ENCODE results near the gene SLC4A4.

SLC4A4 gene

GRCh38 chr4:71470524-71470923 lies 131.7 kb downstream of the SLC4A4 start:
- Histone ChIP-seq H3K9me3 (ENCODE audit: control insufficient read depth, insufficient read depth, low read depth, low read length) (no peaks in the 10 kb centered on the region), H3K4me1 (ENCODE audit: control insufficient read depth, insufficient read depth, low read length) (no peaks in the 10 kb centered on the region), H3K27ac (ENCODE audit: extremely low read depth, low read depth, low read length) (no peak overlapping the region), H3K36me3 (ENCODE audit: control insufficient read depth in 2 of 2, insufficient read depth in 1 of 2, low read length in 2 of 2) (no peaks in the 10 kb centered on the region), H3K4me3 (ENCODE audit: low read depth, low read length) (no peak overlapping the region)
- ChIA-PET CTCF (no interaction called here), POLR2A (no interaction called here)
- TF ChIP-seq ZNF571 (tag by site-specific recombination; IDR thresholded peaks at IDR 0.05) (no peak), ZBTB17 (tag by site-specific recombination; IDR thresholded peaks at IDR 0.05) (no peak), ZNF747 (tag by site-specific recombination; IDR thresholded peaks at IDR 0.05) (no peak), ZBTB48 (tag by site-specific recombination; IDR thresholded peaks at IDR 0.05) (no peak), ZNF521 (tag by site-specific recombination; IDR thresholded peaks at IDR 0.05) (no peak), ZNF2 (tag by site-specific recombination; IDR thresholded peaks at IDR 0.05) (no peak), ZNF157 (tag by site-specific recombination; IDR thresholded peaks at IDR 0.05) (no peak), ZNF473 (tag by site-specific recombination; IDR thresholded peaks at IDR 0.05) (no peak), PRDM2 (tag by site-specific recombination; IDR thresholded peaks at IDR 0.05; ENCODE audit: borderline replicate concordance) (no peak), ZNF792 (tag by site-specific recombination; IDR thresholded peaks at IDR 0.05) (no peak), ZNF292 (tag by site-specific recombination; IDR thresholded peaks at IDR 0.05; ENCODE audit: borderline replicate concordance, low read depth) (no peak), ZNF585B (tag by site-specific recombination; IDR thresholded peaks at IDR 0.05) (no peak)

- CTCF ChIA-PET, result no interaction called here
- POLR2A ChIA-PET, result no interaction called here
- TF ChIP-seq GLI2 (tag by site-specific recombination; IDR thresholded peaks at IDR 0.05; ENCODE audit: borderline replicate concordance, low read depth), result no peak
- no peak for TF ChIP-seq ZNF398 (tag by site-specific recombination; IDR thresholded peaks at IDR 0.05)
- no peak for TF ChIP-seq ZNF184 (tag by site-specific recombination; IDR thresholded peaks at IDR 0.05)
- no peak for TF ChIP-seq KLF17 (tag by site-specific recombination; IDR thresholded peaks at IDR 0.05)
- no peak for TF ChIP-seq ZBTB48 (tag by site-specific recombination; IDR thresholded peaks at IDR 0.05)
- no peak for TF ChIP-seq ZBTB1 (tag by site-specific recombination; IDR thresholded peaks at IDR 0.05)
- no peak for TF ChIP-seq ZNF362 (tag by site-specific recombination; IDR thresholded peaks at IDR 0.05)
- TF ChIP-seq FEZF1 (tag by site-specific recombination; IDR thresholded peaks at IDR 0.05), result no peak
- no peak for TF ChIP-seq HOXC10 (CRISPR knock-in tag; IDR thresholded peaks at IDR 0.05)
- no peak overlapping the region for H3K4me3 ChIP-seq (ENCODE audit: low read depth, low read length)
- H3K36me3 ChIP-seq (ENCODE audit: control insufficient read depth in 2 of 2, insufficient read depth in 1 of 2, low read length in 2 of 2), result no peaks in the 10 kb centered on the region
- H3K9me3 ChIP-seq (ENCODE audit: control insufficient read depth, insufficient read depth, low read depth, low read length), result no peaks in the 10 kb centered on the region
- H3K4me1 ChIP-seq (ENCODE audit: control insufficient read depth, insufficient read depth, low read length), result no peaks in the 10 kb centered on the region
- H3K27ac ChIP-seq (ENCODE audit: extremely low read depth, low read depth, low read length), result no peak overlapping the region
Measured at GRCh38 chr4:71472946-71473345, 134.1 kb downstream of the SLC4A4 start.

Measured in HEK293 (cell line).